Stimulated activated CD8-positive, alpha-beta memory T cell treated with anti-CD3 and anti-CD28 coated beads, Interleukin-4, amount 100 ng/mL, for 4 hours (primary cell): ENCODE results near the gene PIP5K1C.

Experiments used
- DNase-seq, 2 donors: peaks; one replicate each; pipeline ENCODE4 v3.0.0-alpha.2; 2020; ENCODE audit warnings: low read depth in 2 of 2, low spot score in 1 of 2

PIP5K1C gene

GRCh38 chr19:3664879-3665642, 35.2 kb downstream of the PIP5K1C start:
- DNase-seq: no peak

GRCh38 chr19:3663838-3664237, 36.4 kb downstream of the PIP5K1C start:
- no peak for DNase-seq

- DNase-seq: no peak
These were observed 38.7 kb downstream of the PIP5K1C start for GRCh38 chr19:3661284-3662238.

DNA sequence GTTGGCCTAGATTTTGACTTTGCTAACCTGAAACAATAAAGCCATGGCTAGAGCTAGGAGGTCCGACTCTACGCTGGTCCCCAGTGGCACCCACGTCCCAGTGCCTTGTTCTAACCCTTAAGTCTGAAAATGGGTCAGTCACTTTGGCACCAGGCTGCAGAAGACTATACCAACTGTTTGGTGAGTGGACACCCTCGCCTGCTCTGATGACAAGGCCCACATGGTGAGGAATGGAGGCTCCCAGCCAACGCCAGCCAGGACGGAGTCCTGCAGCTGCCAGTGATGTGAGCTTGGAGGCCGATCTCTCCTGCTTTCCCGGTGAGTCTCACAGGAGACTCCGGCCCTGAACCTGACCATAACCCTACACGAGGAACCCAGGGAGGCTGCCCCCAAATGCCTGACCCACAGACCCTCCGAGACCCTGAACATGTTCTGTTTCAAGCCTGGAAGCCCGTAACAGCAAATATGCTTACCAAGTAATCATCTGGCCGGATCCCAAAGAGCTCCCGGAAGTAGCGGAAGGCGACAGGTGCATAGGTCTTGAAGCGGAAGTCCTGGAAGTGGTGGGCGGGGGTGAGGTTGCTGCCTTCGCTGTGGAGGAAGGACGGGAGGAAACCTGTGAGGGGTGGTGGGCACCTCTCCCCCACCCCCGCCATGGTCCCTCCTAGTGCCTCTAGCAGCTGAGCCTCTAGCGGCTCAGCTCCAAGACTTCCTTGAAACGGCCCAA, 39.6 kb downstream of the PIP5K1C start:
- DNase-seq: no peak

GRCh38 chr19:3659746-3660112, 40.5 kb downstream of the PIP5K1C start:
- DNase-seq: no peak

DNA sequence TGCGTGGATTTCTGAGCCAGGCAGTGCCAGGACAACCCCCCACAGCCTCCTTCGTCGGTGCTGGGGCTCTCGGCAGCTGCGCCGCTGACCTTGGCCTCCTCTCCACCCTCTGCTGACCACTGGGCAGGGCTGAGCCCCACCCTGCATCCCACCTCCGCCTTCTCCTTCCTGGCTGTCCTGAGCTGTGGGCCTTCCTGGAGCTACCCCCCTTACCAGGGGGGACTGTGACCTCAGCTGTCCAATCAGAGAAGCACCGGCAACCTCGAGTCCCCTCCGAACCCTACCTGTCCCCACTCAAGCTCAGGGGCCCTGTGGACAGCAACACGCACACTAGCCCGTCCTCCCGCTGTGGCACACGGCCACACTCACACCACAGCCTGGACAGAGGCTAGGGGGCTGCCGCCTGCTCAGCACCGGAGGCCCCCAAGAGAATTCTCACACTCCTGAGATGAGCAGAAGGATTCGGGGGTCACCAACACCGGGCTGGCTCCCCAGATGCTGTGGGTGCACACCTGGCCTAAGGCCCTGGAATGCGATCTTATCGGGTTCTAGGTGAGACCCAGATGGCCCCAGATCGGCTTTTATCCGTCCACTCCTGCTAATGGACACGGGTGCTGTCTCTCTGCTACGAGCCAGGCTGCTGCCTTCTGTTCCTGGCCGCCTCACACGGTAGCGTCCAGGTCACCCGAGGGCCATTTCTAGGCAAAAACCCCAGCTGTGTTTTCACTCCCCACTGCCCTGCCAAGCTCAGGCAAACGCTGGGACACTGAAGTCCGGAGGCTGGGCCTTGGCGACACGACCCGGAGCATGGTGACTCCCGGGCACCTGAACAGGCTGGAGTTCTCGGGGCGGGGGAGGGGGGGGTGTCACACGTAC, 41.2 kb downstream of the PIP5K1C start:
- DNase-seq: no peak

- DNase-seq: no peak
These were observed 42.0 kb downstream of the PIP5K1C start for GRCh38 chr19:3658004-3658869.

- DNase-seq: no peak
These were observed 42.9 kb downstream of the PIP5K1C start for GRCh38 chr19:3657395-3657769.

DNA sequence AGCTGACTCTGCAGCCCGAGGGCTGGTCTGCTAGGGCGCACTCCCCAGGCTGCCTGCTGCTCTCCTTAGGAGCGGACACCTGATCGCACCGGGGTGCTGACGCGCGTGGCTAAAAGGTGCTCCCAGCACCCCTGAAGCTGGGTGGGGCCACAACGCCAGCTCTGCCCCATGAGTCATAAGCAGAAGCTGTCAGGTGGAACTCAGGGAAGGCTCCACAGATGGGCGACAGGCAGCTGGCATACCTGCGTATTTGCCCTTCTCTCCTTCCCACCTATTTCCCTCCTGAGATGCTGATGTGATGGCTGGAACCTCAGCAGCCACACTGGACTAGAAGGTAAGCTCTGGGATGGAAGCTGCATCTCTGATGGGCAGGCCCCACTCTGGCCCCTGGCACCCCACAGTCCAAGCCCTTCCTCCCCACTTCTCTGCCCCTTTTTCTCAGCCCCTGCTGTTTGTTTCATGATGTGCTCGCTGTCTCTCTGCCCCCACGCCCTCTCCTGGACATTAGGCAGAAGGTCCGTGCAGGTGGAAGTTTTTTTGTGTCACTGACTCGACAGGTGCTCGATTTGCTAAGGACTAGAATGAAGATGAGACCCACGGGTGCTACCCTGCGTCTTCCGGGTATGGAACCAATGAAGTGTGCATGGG, 43.4 kb downstream of the PIP5K1C start:
- no peak for DNase-seq

- DNase-seq: no peak
These were observed 44.1 kb downstream of the PIP5K1C start for GRCh38 chr19:3656073-3656746.

DNA sequence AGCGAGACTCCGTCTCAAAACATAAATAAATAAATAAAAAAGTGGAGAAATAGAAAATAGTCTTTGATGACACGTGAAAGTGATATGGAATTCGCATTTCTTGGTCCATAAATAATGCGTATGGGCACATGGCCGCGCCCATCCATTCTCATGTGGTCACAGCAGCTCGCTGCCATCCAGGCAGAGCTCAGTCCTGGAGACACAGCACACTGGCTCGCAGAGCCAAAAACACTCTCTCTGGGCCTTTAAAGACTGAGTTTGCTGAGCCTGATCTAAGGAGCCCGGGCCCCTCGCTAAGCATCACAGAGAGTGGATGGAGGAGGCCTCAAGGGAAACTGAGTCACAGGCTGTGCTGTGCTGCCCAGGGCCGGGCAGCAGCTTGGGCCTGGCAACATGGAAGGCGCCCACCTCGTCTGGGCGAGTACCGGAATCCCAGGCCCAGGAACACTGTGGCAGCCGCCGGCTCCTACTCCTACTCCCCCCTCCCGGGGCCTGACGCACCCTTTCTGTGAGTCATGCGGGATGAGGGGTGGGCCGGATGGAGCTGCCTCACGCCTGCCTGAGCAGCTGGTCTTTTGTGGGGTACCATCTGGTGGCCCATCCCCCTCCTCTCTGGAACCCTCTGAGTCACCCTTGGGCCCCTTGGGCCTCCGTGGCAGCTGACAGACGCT, 44.7 kb downstream of the PIP5K1C start:
- no peak for DNase-seq

GRCh38 chr19:3653865-3654513, 46.3 kb downstream of the PIP5K1C start:
- no peak for DNase-seq

- DNase-seq: no peak
These were observed 47.0 kb downstream of the PIP5K1C start for GRCh38 chr19:3653081-3653795.

GRCh38 chr19:3652422-3652821, 47.8 kb downstream of the PIP5K1C start:
- DNase-seq: no peak

DNA sequence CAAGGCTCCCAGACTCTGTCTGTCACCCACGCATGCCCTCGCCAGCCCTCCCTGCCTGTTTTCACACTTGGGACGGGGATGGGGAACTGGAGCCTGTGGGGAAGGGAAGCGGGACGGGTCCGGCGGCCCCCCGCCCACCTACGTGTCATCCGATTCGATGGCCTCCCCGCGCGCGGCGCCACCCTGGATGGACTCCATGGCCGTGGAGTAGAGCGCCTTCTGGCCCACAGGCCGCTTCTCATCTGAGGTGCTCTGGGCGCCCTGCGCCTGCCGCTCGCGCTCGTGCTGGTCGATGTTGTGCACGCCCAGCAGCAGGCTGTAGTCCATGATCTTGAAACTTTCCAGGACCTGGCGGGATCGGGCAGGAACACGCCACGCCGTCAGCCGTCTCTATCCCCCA, 48.6 kb downstream of the PIP5K1C start:
- DNase-seq: no peak

GRCh38 chr19:3649888-3650287, 50.4 kb downstream of the PIP5K1C start:
- no peak for DNase-seq
